ENCODE measurements around the gene ARL11.
A peak's percentile ranks its signal among the peaks of the same experiment; 100 is the strongest.

The ARL11 gene

GRCh38 chr13:49615836-49616675 is 12.3 kb upstream of the ARL11 start:
- no peak for DNase-seq (ENCODE audit: low spot score)

- DNase-seq (ENCODE audit: low spot score), result no peak
Measured at GRCh38 chr13:49616676-49617065, 11.6 kb upstream of the ARL11 start.

- DNase-seq (ENCODE audit: low spot score), result no peak
Measured at GRCh38 chr13:49620170-49620621, 8.1 kb upstream of the ARL11 start.

- DNase-seq (ENCODE audit: low spot score), result no peak
Measured at GRCh38 chr13:49622174-49622946, 5.9 kb upstream of the ARL11 start.

GRCh38 chr13:49624229-49624628 is 4.1 kb upstream of the ARL11 start:
- no peak for DNase-seq (ENCODE audit: low spot score)

GRCh38 chr13:49625392-49626079 is 2.8 kb upstream of the ARL11 start:
- no peak for DNase-seq (ENCODE audit: low spot score)

GRCh38 chr13:49629196-49629938 is 1.1 kb downstream of the ARL11 start:
- DNase-seq (ENCODE audit: low spot score), result no peak

GRCh38 chr13:49629947-49630346 is 1.6 kb downstream of the ARL11 start:
- no peak for DNase-seq (ENCODE audit: low spot score)

- DNase-seq (ENCODE audit: low spot score), result no peak
Measured at GRCh38 chr13:49630580-49630979, 2.3 kb downstream of the ARL11 start.

- DNase-seq (ENCODE audit: low spot score), result no peak
Measured at GRCh38 chr13:49632156-49632555, 3.8 kb downstream of the ARL11 start.

- DNase-seq (ENCODE audit: low spot score), result no peak
Measured at GRCh38 chr13:49633710-49634109, 5.4 kb downstream of the ARL11 start.

GRCh38 chr13:49635599-49636433 is 7.5 kb downstream of the ARL11 start:
- DNase-seq (ENCODE audit: low spot score), result no peak

GRCh38 chr13:49636705-49637104 is 8.4 kb downstream of the ARL11 start:
- DNase-seq (ENCODE audit: low spot score), result no peak

- no peak for DNase-seq (ENCODE audit: low spot score)
Measured at GRCh38 chr13:49638030-49638743, 9.9 kb downstream of the ARL11 start.

- DNase-seq (ENCODE audit: low spot score), result no peak
Measured at GRCh38 chr13:49638744-49639072, 10.4 kb downstream of the ARL11 start.

- DNase-seq (ENCODE audit: low spot score), result peak; percentile 46
Measured at GRCh38 chr13:49641801-49642291, 13.5 kb downstream of the ARL11 start.

- DNase-seq (ENCODE audit: low spot score), result no peak
Measured at GRCh38 chr13:49643035-49643646, 14.8 kb downstream of the ARL11 start.

GRCh38 chr13:49645451-49645850 is 17.1 kb downstream of the ARL11 start:
- no peak for DNase-seq (ENCODE audit: low spot score)

GRCh38 chr13:49646688-49647087 is 18.4 kb downstream of the ARL11 start:
- no peak for DNase-seq (ENCODE audit: low spot score)

All from globus pallidus (tissue), 1 donor.